HepG2 (cell line): ENCODE data around the gene C6orf132. TPM values are rescaled to one million over a fixed set of nuclear protein-coding genes. Genes with fewer than 3 reads are reported as not detected.
A peak's percentile ranks its signal among the peaks of the same experiment; 100 is the strongest.

Experiments
- CBFB ChIP-seq: sonication (generic); formaldehyde crosslinking; IDR thresholded peaks from 2 replicates; pipeline ENCODE4 v1.4.0; 2020; ENCODE audit warnings: missing genetic modification reagents
- FOXA1 ChIP-seq, 2 experiments: fragments of 450-650 bp in 1 of 2; sonication (generic) in 1 of 2; formaldehyde crosslinking in 1 of 2; IDR thresholded peaks; 2 replicates each; pipeline versions ENCODE4 v1.4.0 to v1.6.1; 2016 to 2020; ENCODE audit warnings: missing genetic modification reagents in 1 of 2
- PITX1 ChIP-seq: sonication (generic); formaldehyde crosslinking; IDR thresholded peaks from 2 replicates; pipeline ENCODE4 v1.5.1; 2020; ENCODE audit warnings: mild to moderate bottlenecking, missing genetic modification reagents
- SMAD3 ChIP-seq: sonication (generic); formaldehyde crosslinking; IDR thresholded peaks from 2 replicates; pipeline ENCODE4 v1.4.0; 2020; ENCODE audit warnings: missing genetic modification reagents
- TBX3 ChIP-seq: fragments of 450-650 bp; IDR thresholded peaks from 2 replicates; pipeline ENCODE4 v1.6.1; 2017; ENCODE audit warnings: antibody characterized with exemption, mild to moderate bottlenecking, inconsistent platforms, borderline replicate concordance
- ZFX ChIP-seq: sonication (generic); formaldehyde crosslinking; IDR thresholded peaks from 2 replicates; pipeline ENCODE4 v1.4.0; 2020; ENCODE audit warnings: mild to moderate bottlenecking, low read depth, missing genetic modification reagents, moderate library complexity
- ZNF207 ChIP-seq: fragments of 450-650 bp; IDR thresholded peaks from 2 replicates; pipeline ENCODE4 v1.6.1; 2016; ENCODE audit warnings: antibody characterized with exemption, borderline replicate concordance
- ZNF792 ChIP-seq: IDR thresholded peaks from 2 replicates; pipeline ENCODE4 v1.6.1; 2016
- polyA plus RNA-seq, 8 experiments: library from polyadenylated mRNA; depleted of rRNA in 3 of 8; stranded (reverse) in 7 of 8; unstranded in 1 of 8; fragments of >200 nt; fragmentation: Illumina TruSeq in 4 of 8; extraction: Trizol in 4 of 8; gene quantifications; 2 replicates each; pipeline versions ENCODE4 v1.2.1 to v1.2.3, GENCODE V29; 2011 to 2016; ENCODE audit warnings: low read depth in 4 of 8, missing spikeins in 1 of 8, mixed read lengths in 1 of 8; ENCODE audit not compliant: insufficient read depth in 1 of 8
- total RNA-seq, 5 experiments: library from RNA; depleted of rRNA; stranded (reverse); fragments of >200 nt; fragmentation: Illumina TruSeq; extraction: Trizol; gene quantifications; 2 replicates each; pipeline ENCODE4 v1.2.3, GENCODE V29; 2016; ENCODE audit warnings: low read depth in 1 of 5
- TF ChIP-seq, protein P1 (sequence below), 2 experiments: fragments of 450-650 bp in 1 of 2; sonication (generic) in 1 of 2; formaldehyde crosslinking in 1 of 2; IDR thresholded peaks; 2 replicates each; pipeline versions ENCODE4 v1.6.1 to v1.8.0; 2016 to 2022; ENCODE audit warnings: antibody characterized with exemption in 1 of 2, mild to moderate bottlenecking in 1 of 2, missing genetic modification reagents in 1 of 2
- TF ChIP-seq, protein P2 (sequence below): sonication (generic); formaldehyde crosslinking; IDR thresholded peaks from 2 replicates; pipeline ENCODE4 v1.4.0; 2020; ENCODE audit warnings: missing genetic modification reagents
- TF ChIP-seq, protein P3 (sequence below): sonication (generic); formaldehyde crosslinking; IDR thresholded peaks from 2 replicates; pipeline ENCODE4 v1.5.0; 2020; ENCODE audit warnings: mild to moderate bottlenecking, missing genetic modification reagents, borderline replicate concordance
- TF ChIP-seq, protein P4 (sequence below): sonication (generic); IDR thresholded peaks from 2 replicates; pipeline ENCODE4 v1.6.1; 2016; ENCODE audit warnings: low read depth, borderline replicate concordance

The C6orf132 gene
- total and polyA plus RNA-seq, 2 of the 13 experiments (the other 11 are each of a cell fraction or from before 2014, with no cell fraction given) = 0.78 to 3.0 TPM

DNA sequence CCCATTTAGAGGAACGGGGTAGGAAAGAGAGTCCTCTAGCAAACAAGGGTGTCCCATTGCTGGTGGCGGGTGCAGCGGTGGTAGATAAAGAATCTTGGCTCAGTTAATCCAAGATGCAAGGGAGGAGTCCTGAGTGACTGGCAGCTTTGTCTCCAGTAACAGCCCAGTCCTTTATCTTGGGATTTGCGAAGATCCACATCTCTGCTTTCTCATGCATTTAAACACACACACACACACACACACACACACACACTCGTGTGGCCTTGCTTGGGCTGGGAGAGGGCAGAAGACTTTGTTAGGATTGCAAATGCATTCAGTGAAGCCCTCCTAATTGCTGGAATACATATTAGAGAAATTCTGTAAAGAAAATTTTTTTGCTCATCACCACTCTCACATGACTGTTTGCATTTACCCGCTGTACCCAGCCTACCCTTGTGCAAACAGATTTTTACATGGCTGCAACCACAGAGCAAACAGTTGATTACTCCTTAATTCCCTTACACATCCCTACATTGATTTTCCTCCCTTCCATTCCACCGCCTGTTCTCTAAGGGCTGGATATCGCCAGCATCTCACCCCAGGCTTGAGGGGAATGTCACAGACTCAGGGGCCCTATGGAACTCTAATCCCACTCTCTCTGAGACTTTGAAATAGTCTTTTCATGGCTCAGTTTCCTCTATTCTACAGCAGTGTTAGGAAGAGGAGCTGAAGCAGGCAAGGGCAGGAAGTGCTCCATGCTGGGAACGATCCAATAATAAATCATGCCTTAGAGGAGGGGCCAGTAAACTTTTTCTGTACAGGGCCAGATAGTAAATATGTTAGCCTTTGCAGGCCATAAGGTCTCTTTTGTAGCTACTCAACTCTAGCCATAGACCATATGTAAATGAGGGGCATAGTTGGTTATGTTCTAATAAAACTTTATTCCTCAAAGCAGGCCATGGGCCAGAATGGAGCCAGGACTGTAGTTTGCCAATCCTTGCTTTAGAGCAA, 3.5 kb downstream of the C6orf132 start (continued):
- TF ChIP-seq, protein P1, sequence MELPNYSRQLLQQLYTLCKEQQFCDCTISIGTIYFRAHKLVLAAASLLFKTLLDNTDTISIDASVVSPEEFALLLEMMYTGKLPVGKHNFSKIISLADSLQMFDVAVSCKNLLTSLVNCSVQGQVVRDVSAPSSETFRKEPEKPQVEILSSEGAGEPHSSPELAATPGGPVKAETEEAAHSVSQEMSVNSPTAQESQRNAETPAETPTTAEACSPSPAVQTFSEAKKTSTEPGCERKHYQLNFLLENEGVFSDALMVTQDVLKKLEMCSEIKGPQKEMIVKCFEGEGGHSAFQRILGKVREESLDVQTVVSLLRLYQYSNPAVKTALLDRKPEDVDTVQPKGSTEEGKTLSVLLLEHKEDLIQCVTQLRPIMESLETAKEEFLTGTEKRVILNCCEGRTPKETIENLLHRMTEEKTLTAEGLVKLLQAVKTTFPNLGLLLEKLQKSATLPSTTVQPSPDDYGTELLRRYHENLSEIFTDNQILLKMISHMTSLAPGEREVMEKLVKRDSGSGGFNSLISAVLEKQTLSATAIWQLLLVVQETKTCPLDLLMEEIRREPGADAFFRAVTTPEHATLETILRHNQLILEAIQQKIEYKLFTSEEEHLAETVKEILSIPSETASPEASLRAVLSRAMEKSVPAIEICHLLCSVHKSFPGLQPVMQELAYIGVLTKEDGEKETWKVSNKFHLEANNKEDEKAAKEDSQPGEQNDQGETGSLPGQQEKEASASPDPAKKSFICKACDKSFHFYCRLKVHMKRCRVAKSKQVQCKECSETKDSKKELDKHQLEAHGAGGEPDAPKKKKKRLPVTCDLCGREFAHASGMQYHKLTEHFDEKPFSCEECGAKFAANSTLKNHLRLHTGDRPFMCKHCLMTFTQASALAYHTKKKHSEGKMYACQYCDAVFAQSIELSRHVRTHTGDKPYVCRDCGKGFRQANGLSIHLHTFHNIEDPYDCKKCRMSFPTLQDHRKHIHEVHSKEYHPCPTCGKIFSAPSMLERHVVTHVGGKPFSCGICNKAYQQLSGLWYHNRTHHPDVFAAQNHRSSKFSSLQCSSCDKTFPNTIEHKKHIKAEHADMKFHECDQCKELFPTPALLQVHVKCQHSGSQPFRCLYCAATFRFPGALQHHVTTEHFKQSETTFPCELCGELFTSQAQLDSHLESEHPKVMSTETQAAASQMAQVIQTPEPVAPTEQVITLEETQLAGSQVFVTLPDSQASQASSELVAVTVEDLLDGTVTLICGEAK (IDR thresholded peaks at IDR 0.05) = peak; percentile 53
- TF ChIP-seq, protein P1 (CRISPR knock-in tag; IDR thresholded peaks at IDR 0.05) = peak; percentile 96
- TF ChIP-seq, protein P2, sequence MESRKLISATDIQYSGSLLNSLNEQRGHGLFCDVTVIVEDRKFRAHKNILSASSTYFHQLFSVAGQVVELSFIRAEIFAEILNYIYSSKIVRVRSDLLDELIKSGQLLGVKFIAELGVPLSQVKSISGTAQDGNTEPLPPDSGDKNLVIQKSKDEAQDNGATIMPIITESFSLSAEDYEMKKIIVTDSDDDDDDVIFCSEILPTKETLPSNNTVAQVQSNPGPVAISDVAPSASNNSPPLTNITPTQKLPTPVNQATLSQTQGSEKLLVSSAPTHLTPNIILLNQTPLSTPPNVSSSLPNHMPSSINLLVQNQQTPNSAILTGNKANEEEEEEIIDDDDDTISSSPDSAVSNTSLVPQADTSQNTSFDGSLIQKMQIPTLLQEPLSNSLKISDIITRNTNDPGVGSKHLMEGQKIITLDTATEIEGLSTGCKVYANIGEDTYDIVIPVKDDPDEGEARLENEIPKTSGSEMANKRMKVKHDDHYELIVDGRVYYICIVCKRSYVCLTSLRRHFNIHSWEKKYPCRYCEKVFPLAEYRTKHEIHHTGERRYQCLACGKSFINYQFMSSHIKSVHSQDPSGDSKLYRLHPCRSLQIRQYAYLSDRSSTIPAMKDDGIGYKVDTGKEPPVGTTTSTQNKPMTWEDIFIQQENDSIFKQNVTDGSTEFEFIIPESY = peak; percentile 70; the same call in 1 of the 2 replicates
- TF ChIP-seq CBFB (CRISPR knock-in tag) = peak; percentile 43; the same call in 1 of the 2 replicates
- TF ChIP-seq, protein P3, sequence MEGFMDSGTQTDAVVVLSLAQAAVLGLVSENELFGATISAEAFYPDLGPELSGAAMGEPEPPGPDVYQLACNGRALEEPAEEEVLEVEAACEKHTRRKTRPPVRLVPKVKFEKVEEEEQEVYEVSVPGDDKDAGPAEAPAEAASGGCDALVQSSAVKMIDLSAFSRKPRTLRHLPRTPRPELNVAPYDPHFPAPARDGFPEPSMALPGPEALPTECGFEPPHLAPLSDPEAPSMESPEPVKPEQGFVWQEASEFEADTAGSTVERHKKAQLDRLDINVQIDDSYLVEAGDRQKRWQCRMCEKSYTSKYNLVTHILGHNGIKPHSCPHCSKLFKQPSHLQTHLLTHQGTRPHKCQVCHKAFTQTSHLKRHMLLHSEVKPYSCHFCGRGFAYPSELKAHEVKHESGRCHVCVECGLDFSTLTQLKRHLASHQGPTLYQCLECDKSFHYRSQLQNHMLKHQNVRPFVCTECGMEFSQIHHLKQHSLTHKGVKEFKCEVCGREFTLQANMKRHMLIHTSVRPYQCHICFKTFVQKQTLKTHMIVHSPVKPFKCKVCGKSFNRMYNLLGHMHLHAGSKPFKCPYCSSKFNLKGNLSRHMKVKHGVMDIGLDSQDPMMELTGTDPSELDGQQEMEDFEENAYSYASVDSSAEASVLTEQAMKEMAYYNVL (CRISPR knock-in tag) = 0 out of 2 replicates have a peak, but pooled peaks have one; percentile 23
- TF ChIP-seq ZNF207 = no peak
- TF ChIP-seq ZNF792 (CRISPR knock-in tag) = no peak
- TF ChIP-seq PITX1 (CRISPR knock-in tag) = peak; percentile 27; the same call in 1 of the 2 replicates
- TF ChIP-seq ZFX (CRISPR knock-in tag) = 0 out of 2 replicates have a peak, but pooled peaks have one; percentile 15
- no peak for TF ChIP-seq FOXA1 (IDR thresholded peaks at IDR 0.05)
- TF ChIP-seq FOXA1 (CRISPR knock-in tag; IDR thresholded peaks at IDR 0.05) = peak; percentile 59
- TF ChIP-seq, protein P4, sequence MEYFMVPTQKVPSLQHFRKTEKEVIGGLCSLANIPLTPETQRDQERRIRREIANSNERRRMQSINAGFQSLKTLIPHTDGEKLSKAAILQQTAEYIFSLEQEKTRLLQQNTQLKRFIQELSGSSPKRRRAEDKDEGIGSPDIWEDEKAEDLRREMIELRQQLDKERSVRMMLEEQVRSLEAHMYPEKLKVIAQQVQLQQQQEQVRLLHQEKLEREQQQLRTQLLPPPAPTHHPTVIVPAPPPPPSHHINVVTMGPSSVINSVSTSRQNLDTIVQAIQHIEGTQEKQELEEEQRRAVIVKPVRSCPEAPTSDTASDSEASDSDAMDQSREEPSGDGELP = no peak
- no peak for TF ChIP-seq SMAD3
- peak; percentile 35; the same call in 1 of the 2 replicates for TF ChIP-seq TBX3
